K562 (cell line): Measurements from ENCODE around the gene CRABP2. TPM values are rescaled to one million over a fixed set of nuclear protein-coding genes. Genes with fewer than 3 reads are reported as not detected.

Source experiments
- CEBPZ ChIP-seq: fragments of 150-350 bp; IDR thresholded peaks from 2 replicates; pipeline ENCODE4 v1.6.1; 2014; ENCODE audit warnings: low read depth, mild to moderate bottlenecking, low read length, borderline replicate concordance
- E2F8 ChIP-seq: fragments of 450-650 bp; IDR thresholded peaks from 2 replicates; pipeline ENCODE4 v1.7.1; 2018; ENCODE audit warnings: mild to moderate bottlenecking, low read depth; ENCODE audit not compliant: partially characterized antibody
- RB1 ChIP-seq: fragments of 450-650 bp; IDR thresholded peaks from 2 replicates; pipeline ENCODE4 v1.6.1; 2017; ENCODE audit warnings: low read depth, mild to moderate bottlenecking
- RBM17 ChIP-seq: fragments of 200-400 bp; formaldehyde crosslinking; IDR thresholded peaks from 2 replicates; pipeline ENCODE4 v1.6.1; 2017; ENCODE audit warnings: low read depth, mild to moderate bottlenecking, low read length, borderline replicate concordance
- RBM39 ChIP-seq: fragments of 200-400 bp; formaldehyde crosslinking; optimal IDR thresholded peaks from 2 replicates; pipeline ENCODE3; 2018; ENCODE audit warnings: low read depth, low read length
- polyA plus RNA-seq, 8 experiments: library from polyadenylated mRNA; depleted of rRNA in 4 of 8; stranded (reverse) in 5 of 8; unstranded in 3 of 8; fragments of >200 nt; fragmentation: Nextera tagmentation in 2 of 8; fragmentation: Illumina TruSeq in 1 of 8; extraction: Ambion mirVana in 2 of 8; extraction: Trizol in 1 of 8; gene quantifications; 2 replicates each; pipeline versions ENCODE4 v1.2.1 to v1.2.3, GENCODE V29; 2011 to 2014; ENCODE audit warnings: inconsistent platforms in 1 of 8, missing spikeins in 1 of 8
- total RNA-seq, 7 experiments: library from RNA; depleted of rRNA in 6 of 7; stranded (reverse); fragments of >200 nt in 6 of 7; fragmentation: Illumina TruSeq in 2 of 7; extraction: Trizol in 2 of 7; gene quantifications; 2 replicates each; pipeline versions ENCODE4 v1.2.1 to v1.2.3, GENCODE V29; 2011 to 2021; ENCODE audit warnings: low replicate concordance in 1 of 7
- TF ChIP-seq, protein P1 (sequence below): fragments of 450-650 bp; IDR thresholded peaks from 2 replicates; pipeline ENCODE4 v1.6.1; 2016; ENCODE audit warnings: low read depth
- TF ChIP-seq, protein P2 (sequence below), 3 experiments: fragments of 200-800 bp in 1 of 3; fragments of 250-450 bp in 1 of 3; fragments of 450-650 bp in 1 of 3; sonication (Bioruptor Pico) in 1 of 3; sonication (Bioruptor generic) in 1 of 3; formaldehyde crosslinking in 1 of 3; IDR thresholded peaks; 2 replicates each; pipeline versions ENCODE4 v1.6.1 to v1.8.0; 2016 to 2022; ENCODE audit warnings: mild to moderate bottlenecking in 2 of 3, missing genetic modification characterization in 2 of 3, missing compliant biosample characterization in 1 of 3, moderate library complexity in 1 of 3

Gene CRABP2
- total and polyA plus RNA-seq, 9 of the 15 experiments (the other 6 are each of a cell fraction or from before 2014, with no cell fraction given) = 0.30 to 2.5 (median 0.82) TPM

DNA sequence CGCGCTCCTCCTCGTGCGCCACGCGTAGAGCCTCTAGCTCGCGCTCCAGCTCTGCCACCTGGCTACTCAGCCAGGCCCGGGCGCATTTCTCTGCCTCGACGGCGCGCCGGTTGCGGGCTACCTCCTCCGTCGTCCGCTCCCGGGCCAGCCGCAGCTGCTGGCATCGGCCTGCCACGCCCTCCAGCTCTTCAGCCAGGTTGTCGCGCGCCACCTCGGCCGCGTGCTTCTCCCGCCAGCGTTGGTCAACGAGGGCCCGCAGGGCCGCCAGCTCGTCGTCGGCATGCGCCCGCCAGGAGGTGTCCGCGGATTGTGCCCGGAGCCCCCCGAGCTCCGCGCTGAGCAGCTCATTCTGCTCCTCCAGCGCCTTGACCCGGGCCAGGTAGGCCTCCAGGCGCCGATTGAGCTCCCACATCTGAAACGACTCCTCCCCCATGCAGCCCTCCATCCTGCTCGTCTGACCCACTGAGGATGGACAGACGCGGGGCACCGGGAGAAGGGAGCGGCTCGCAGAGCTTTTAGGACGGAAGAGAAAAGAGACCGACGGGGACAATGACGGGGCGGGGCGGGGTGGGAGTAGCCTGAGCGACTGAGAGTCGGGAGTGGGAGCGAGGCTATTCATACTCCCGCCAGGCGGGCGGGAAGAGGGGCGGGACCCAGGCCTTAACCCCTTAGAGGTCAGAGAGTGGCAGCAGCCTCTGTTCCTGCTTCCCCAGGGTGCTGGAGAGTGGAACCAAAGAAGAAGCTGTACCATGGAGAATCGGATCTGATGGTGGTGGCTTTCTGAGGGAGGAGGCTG is 28.4 kb downstream of the CRABP2 start, which contains the start of gene NES (continued):
- TF ChIP-seq, protein P1, sequence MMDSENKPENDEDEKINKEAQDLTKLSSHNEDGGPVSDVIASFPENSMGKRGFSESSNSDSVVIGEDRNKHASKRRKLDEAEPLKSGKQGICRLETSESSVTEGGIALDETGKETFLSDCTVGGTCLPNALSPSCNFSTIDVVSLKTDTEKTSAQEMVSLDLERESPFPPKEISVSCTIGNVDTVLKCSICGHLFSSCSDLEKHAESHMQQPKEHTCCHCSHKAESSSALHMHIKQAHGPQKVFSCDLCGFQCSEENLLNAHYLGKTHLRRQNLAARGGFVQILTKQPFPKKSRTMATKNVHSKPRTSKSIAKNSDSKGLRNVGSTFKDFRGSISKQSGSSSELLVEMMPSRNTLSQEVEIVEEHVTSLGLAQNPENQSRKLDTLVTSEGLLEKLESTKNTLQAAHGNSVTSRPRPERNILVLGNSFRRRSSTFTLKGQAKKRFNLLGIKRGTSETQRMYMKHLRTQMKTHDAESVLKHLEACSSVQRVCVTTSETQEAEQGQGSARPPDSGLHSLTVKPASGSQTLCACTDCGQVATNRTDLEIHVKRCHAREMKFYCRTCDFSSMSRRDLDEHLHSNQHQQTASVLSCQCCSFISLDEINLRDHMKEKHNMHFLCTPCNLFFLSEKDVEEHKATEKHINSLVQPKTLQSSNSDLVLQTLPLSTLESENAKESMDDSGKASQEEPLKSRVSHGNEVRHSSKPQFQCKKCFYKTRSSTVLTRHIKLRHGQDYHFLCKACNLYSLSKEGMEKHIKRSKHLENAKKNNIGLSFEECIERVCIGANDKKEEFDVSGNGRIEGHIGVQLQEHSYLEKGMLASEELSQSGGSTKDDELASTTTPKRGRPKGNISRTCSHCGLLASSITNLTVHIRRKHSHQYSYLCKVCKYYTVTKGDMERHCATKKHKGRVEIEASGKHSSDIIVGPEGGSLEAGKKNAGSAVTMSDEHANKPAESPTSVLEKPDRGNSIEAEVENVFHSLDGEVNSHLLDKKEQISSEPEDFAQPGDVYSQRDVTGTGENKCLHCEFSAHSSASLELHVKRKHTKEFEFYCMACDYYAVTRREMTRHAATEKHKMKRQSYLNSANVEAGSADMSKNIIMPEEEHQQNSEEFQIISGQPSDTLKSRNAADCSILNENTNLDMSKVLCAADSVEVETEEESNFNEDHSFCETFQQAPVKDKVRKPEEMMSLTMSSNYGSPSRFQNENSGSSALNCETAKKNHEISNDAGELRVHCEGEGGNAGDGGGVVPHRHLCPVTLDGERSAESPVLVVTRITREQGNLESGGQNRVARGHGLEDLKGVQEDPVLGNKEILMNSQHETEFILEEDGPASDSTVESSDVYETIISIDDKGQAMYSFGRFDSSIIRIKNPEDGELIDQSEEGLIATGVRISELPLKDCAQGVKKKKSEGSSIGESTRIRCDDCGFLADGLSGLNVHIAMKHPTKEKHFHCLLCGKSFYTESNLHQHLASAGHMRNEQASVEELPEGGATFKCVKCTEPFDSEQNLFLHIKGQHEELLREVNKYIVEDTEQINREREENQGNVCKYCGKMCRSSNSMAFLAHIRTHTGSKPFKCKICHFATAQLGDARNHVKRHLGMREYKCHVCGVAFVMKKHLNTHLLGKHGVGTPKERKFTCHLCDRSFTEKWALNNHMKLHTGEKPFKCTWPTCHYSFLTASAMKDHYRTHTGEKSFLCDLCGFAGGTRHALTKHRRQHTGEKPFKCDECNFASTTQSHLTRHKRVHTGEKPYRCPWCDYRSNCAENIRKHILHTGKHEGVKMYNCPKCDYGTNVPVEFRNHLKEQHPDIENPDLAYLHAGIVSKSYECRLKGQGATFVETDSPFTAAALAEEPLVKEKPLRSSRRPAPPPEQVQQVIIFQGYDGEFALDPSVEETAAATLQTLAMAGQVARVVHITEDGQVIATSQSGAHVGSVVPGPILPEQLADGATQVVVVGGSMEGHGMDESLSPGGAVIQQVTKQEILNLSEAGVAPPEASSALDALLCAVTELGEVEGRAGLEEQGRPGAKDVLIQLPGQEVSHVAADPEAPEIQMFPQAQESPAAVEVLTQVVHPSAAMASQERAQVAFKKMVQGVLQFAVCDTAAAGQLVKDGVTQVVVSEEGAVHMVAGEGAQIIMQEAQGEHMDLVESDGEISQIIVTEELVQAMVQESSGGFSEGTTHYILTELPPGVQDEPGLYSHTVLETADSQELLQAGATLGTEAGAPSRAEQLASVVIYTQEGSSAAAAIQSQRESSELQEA = no peak
- TF ChIP-seq E2F8 (no peak), RB1 (peak; percentile 48), RBM17 (no peak), CEBPZ (no peak), RBM39 (no peak)
- TF ChIP-seq, protein P2, sequence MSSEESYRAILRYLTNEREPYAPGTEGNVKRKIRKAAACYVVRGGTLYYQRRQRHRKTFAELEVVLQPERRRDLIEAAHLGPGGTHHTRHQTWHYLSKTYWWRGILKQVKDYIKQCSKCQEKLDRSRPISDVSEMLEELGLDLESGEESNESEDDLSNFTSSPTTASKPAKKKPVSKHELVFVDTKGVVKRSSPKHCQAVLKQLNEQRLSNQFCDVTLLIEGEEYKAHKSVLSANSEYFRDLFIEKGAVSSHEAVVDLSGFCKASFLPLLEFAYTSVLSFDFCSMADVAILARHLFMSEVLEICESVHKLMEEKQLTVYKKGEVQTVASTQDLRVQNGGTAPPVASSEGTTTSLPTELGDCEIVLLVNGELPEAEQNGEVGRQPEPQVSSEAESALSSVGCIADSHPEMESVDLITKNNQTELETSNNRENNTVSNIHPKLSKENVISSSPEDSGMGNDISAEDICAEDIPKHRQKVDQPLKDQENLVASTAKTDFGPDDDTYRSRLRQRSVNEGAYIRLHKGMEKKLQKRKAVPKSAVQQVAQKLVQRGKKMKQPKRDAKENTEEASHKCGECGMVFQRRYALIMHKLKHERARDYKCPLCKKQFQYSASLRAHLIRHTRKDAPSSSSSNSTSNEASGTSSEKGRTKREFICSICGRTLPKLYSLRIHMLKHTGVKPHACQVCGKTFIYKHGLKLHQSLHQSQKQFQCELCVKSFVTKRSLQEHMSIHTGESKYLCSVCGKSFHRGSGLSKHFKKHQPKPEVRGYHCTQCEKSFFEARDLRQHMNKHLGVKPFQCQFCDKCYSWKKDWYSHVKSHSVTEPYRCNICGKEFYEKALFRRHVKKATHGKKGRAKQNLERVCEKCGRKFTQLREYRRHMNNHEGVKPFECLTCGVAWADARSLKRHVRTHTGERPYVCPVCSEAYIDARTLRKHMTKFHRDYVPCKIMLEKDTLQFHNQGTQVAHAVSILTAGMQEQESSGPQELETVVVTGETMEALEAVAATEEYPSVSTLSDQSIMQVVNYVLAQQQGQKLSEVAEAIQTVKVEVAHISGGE (CRISPR knock-in tag; IDR thresholded peaks at IDR 0.05) = no peak
